Measurements from ENCODE around the gene SUPV3L1.

Gene SUPV3L1

GRCh38 chr10:69145329-69145728 lies 34.7 kb upstream of the SUPV3L1 start:
- Histone ChIP-seq H3K27me3 (ENCODE audit: insufficient read depth, low read depth, severe bottlenecking) (no peaks in the 10 kb centered on the region), H3K27ac (no peak overlapping the region), H3K36me3 (no peaks in the 10 kb centered on the region; the same call in 1 of the 2 replicates), H3K4me3 (ENCODE audit: low read depth, low read length) (no peak overlapping the region), H3K9me3 (ENCODE audit: severe bottlenecking) (no peaks in the 10 kb centered on the region)
- DNase-seq: no peak
- no peak for TF ChIP-seq CTCF (IDR thresholded peaks at IDR 0.05; ENCODE audit: low read depth, low read length)

- Histone ChIP-seq H3K4me3 (ENCODE audit: low read depth, low read length) (no peak overlapping the region), H3K9me3 (ENCODE audit: severe bottlenecking) (no peaks in the 10 kb centered on the region), H3K27ac (no peak overlapping the region), H3K27me3 (ENCODE audit: insufficient read depth, low read depth, severe bottlenecking) (no peaks in the 10 kb centered on the region), H3K36me3 (no peaks in the 10 kb centered on the region; the same call in 1 of the 2 replicates)
- no peak for DNase-seq
- no peak for TF ChIP-seq CTCF (IDR thresholded peaks at IDR 0.05; ENCODE audit: low read depth, low read length)
Observed at GRCh38 chr10:69145864-69146263, 34.2 kb upstream of the SUPV3L1 start.

- no peaks in the 10 kb centered on the region for H3K9me3 ChIP-seq (ENCODE audit: severe bottlenecking)
- H3K4me3 ChIP-seq (ENCODE audit: low read depth, low read length): no peak overlapping the region
- no peak for DNase-seq
- no peaks in the 10 kb centered on the region for H3K27me3 ChIP-seq (ENCODE audit: insufficient read depth, low read depth, severe bottlenecking)
- TF ChIP-seq CTCF (IDR thresholded peaks at IDR 0.05; ENCODE audit: low read depth, low read length): no peak
- no peaks in the 10 kb centered on the region; the same call in 1 of the 2 replicates for H3K36me3 ChIP-seq
- H3K27ac ChIP-seq: no peak overlapping the region
Observed at GRCh38 chr10:69146759-69147158, 33.3 kb upstream of the SUPV3L1 start.

- Histone ChIP-seq H3K36me3 (no peaks in the 10 kb centered on the region; the same call in 1 of the 2 replicates), H3K9me3 (ENCODE audit: severe bottlenecking) (no peaks in the 10 kb centered on the region), H3K27me3 (ENCODE audit: insufficient read depth, low read depth, severe bottlenecking) (no peaks in the 10 kb centered on the region), H3K27ac (no peak overlapping the region), H3K4me3 (ENCODE audit: low read depth, low read length) (no peak overlapping the region)
- no peak for DNase-seq
- no peak for TF ChIP-seq CTCF (IDR thresholded peaks at IDR 0.05; ENCODE audit: low read depth, low read length)
Observed at GRCh38 chr10:69151984-69152383, 28.1 kb upstream of the SUPV3L1 start.

GRCh38 chr10:69153227-69153626 lies 26.8 kb upstream of the SUPV3L1 start:
- Histone ChIP-seq H3K27me3 (ENCODE audit: insufficient read depth, low read depth, severe bottlenecking) (no peaks in the 10 kb centered on the region), H3K36me3 (peaks cover 3% of the 10 kb centered on the region), H3K9me3 (ENCODE audit: severe bottlenecking) (no peaks in the 10 kb centered on the region), H3K27ac (no peak overlapping the region), H3K4me3 (ENCODE audit: low read depth, low read length) (no peak overlapping the region)
- DNase-seq: no peak
- no peak for TF ChIP-seq CTCF (IDR thresholded peaks at IDR 0.05; ENCODE audit: low read depth, low read length)

- Histone ChIP-seq H3K9me3 (ENCODE audit: severe bottlenecking) (no peaks in the 10 kb centered on the region), H3K36me3 (peaks cover 21% of the 10 kb centered on the region), H3K27ac (no peak overlapping the region), H3K4me3 (ENCODE audit: low read depth, low read length) (no peak overlapping the region), H3K27me3 (ENCODE audit: insufficient read depth, low read depth, severe bottlenecking) (no peaks in the 10 kb centered on the region)
- TF ChIP-seq CTCF (IDR thresholded peaks at IDR 0.05; ENCODE audit: low read depth, low read length): no peak
- DNase-seq: no peak
Observed at GRCh38 chr10:69160809-69161241, 19.2 kb upstream of the SUPV3L1 start.

Measured in WERI-Rb-1 (cell line).